Glutamatergic neuron (in vitro differentiated cells): ENCODE results near the gene KIF17. TPM values are rescaled to one million over a fixed set of nuclear protein-coding genes. Genes with fewer than 3 reads are reported as not detected.

Experiments used
- DNase-seq: peaks from one replicate; pipeline ENCODE4 v3.0.0; 2022
- H3K27ac Mint-ChIP-seq: one replicate; pipeline ENCODE4 v1.8.0; 2020; ENCODE audit warnings: mild to moderate bottlenecking, mixed read lengths, inconsistent platforms; ENCODE audit not compliant: unreplicated experiment
- H3K27me3 Mint-ChIP-seq: one replicate; pipeline ENCODE4 v1.8.0; 2020; ENCODE audit warnings: mild to moderate bottlenecking, moderate library complexity, mixed read lengths, inconsistent platforms; ENCODE audit not compliant: unreplicated experiment
- H3K36me3 Mint-ChIP-seq: one replicate; pipeline ENCODE4 v1.8.0; 2020; ENCODE audit warnings: mild to moderate bottlenecking, mixed read lengths, inconsistent platforms; ENCODE audit not compliant: unreplicated experiment
- H3K4me1 Mint-ChIP-seq: one replicate; pipeline ENCODE4 v1.8.0; 2020; ENCODE audit warnings: mild to moderate bottlenecking, low read depth, mixed read lengths, inconsistent platforms; ENCODE audit not compliant: unreplicated experiment
- H3K4me3 Mint-ChIP-seq: one replicate; pipeline ENCODE4 v1.8.0; 2020; ENCODE audit warnings: mild to moderate bottlenecking, mixed read lengths, inconsistent platforms; ENCODE audit not compliant: unreplicated experiment
- H3K9me3 Mint-ChIP-seq: one replicate; pipeline ENCODE4 v1.8.0; 2020; ENCODE audit warnings: mild to moderate bottlenecking, moderate library complexity, mixed read lengths, inconsistent platforms; ENCODE audit not compliant: unreplicated experiment
- CTCF ChIP-seq: fragments of 200-600 bp; sonication (generic); IDR thresholded peaks from one replicate; pipeline ENCODE4 v1.5.0; 2021; ENCODE audit not compliant: partially characterized antibody, unreplicated experiment
- total RNA-seq: library from RNA; stranded (reverse); fragmentation: NEBNext Ultra II Directional; extraction: Animal tissue kit (Norgen Biotek cat#: 25700); gene quantifications from one replicate; pipeline ENCODE4 v1.2.1, GENCODE V29; 2021; ENCODE audit not compliant: unreplicated experiment

The KIF17 gene
- total RNA-seq, 1 donor from 2014 or later, result 1.6 TPM

DNA sequence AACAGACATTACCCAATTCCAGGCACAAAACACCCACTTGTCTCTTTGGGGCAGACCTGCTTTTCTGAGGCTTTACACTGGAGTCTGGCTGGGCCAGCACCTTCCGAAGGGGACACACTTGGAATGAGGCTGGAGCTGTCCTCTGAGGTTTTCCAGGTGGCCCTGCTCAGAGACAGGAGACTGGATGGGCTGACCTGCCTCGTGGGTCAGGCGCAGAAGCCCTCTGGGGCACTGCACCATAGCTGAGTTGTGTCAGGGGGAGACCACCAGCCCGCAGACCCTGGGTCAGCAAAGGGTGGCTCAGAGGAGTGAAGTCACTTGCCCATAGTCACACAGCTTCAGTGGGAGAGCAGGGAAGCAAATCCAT lies 12.9 kb upstream of the KIF17 start:
- Mint-ChIP-seq H3K9me3 (peaks cover 6% of the 10 kb centered on the region), H3K4me3 (no peak overlapping the region)
- no peak for DNase-seq

GRCh38 chr1:20729990-20730689 lies 12.3 kb upstream of the KIF17 start:
- no peak for DNase-seq
- H3K9me3 Mint-ChIP-seq, result peaks cover 6% of the 10 kb centered on the region
- H3K4me1 Mint-ChIP-seq, result peaks cover 6% of the 10 kb centered on the region
- H3K27ac Mint-ChIP-seq, result no peak overlapping the region
- peaks cover 16% of the 10 kb centered on the region for H3K27me3 Mint-ChIP-seq
- H3K36me3 Mint-ChIP-seq, result peaks cover 5% of the 10 kb centered on the region
- H3K4me3 Mint-ChIP-seq, result peak overlapping the region; percentile 34
- TF ChIP-seq CTCF, result no peak

More for the DNA sequence above, 12.9 kb upstream of the KIF17 start:
- Mint-ChIP-seq H3K27ac (no peak overlapping the region), H3K27me3 (peaks cover 16% of the 10 kb centered on the region), H3K36me3 (peaks cover 5% of the 10 kb centered on the region), H3K4me1 (peaks cover 6% of the 10 kb centered on the region)
- TF ChIP-seq CTCF, result no peak

- Mint-ChIP-seq H3K4me1 (peaks cover 6% of the 10 kb centered on the region), H3K4me3 (peak overlapping the region; percentile 34), H3K27ac (no peak overlapping the region)
Measured at GRCh38 chr1:20729155-20729931, 11.5 kb upstream of the KIF17 start.

DNA sequence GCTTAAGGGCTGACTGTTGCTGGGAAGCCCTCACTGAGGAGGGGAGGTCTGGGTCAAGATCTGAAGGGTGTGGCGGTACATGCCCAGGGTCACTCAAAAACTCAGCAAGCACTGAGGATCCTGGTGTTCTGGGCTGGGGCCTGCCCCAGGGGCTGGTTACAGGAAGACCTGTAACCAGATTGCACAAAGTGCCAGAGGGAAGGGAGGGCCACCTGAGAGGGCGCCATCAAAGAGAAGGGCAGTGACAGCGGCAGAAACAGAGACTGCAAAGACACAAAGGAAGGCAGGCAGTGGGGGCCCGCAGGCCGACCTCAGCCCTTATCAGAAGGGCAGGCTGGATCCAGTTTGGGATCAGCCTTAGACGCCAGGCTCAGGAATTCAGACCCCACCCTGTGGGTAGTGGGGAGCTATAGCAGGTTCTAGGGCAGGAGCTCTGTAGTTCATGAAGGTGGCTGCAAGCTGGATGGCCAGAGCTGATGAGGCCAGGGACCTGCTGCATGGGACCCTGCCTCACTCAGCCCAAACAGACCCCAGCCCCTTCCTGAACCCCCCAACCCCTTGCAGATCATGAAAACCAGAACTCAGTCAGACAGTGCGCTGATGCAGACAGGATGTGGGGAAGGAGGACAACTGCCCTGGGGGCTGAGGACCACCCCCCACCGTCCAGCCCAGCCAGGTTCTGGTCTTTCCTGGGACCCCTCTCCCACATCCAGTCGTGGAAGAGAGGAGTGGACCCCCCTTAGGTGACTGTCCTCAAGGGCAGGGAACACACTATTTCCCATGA lies 10.8 kb upstream of the KIF17 start:
- Mint-ChIP-seq H3K36me3 (peaks cover 5% of the 10 kb centered on the region), H3K27me3 (peaks cover 11% of the 10 kb centered on the region), H3K4me3 (peak overlapping the region; percentile 31), H3K4me1 (peaks cover 6% of the 10 kb centered on the region), H3K27ac (no peak overlapping the region), H3K9me3 (peaks cover 6% of the 10 kb centered on the region)
- TF ChIP-seq CTCF, result no peak
- no peak for DNase-seq

More at GRCh38 chr1:20729155-20729931, 11.5 kb upstream of the KIF17 start:
- Mint-ChIP-seq H3K27me3 (peaks cover 16% of the 10 kb centered on the region), H3K9me3 (peaks cover 6% of the 10 kb centered on the region), H3K36me3 (peaks cover 5% of the 10 kb centered on the region)
- DNase-seq, result no peak
- TF ChIP-seq CTCF, result no peak
